Activated CD8-positive, alpha-beta T cell treated with anti-CD3 and anti-CD28 coated beads for 36 hours (primary cell): ENCODE results near the gene NOC4L. TPM values are rescaled to one million over a fixed set of nuclear protein-coding genes. Genes with fewer than 3 reads are reported as not detected.

Experiments
- ATAC-seq: fragments of 200-7000 bp; cut with Tn5 transposase; one replicate; pipeline ENCODE4 v1.10.0; 2021; ENCODE audit warnings: mild to moderate bottlenecking, moderate library complexity
- CTCF ChIA-PET: fragments of 350-600 bp; sonication (Branson Sonifier 250); formaldehyde crosslinking; loops from one replicate; lab custom pipeline; 2021; ENCODE audit warnings: antibody characterized with exemption; lab: Charles Lee
- POLR2A ChIA-PET: fragments of 350-600 bp; sonication (Branson Sonifier 250); formaldehyde crosslinking; loops from one replicate; lab custom pipeline; 2021; ENCODE audit warnings: antibody characterized with exemption; lab: Charles Lee
- DNase-seq: peaks from one replicate; pipeline ENCODE4 v3.0.0-alpha.2; 2020
- H3K27ac Mint-ChIP-seq: one replicate; pipeline ENCODE4 v1.8.0; 2021; ENCODE audit warnings: mild to moderate bottlenecking, mixed read lengths
- H3K27me3 Mint-ChIP-seq: one replicate; pipeline ENCODE4 v1.8.0; 2021; ENCODE audit warnings: mixed read lengths
- H3K36me3 Mint-ChIP-seq: one replicate; pipeline ENCODE4 v1.8.0; 2021; ENCODE audit warnings: low read depth, mixed read lengths
- H3K4me1 Mint-ChIP-seq: one replicate; pipeline ENCODE4 v1.8.0; 2021; ENCODE audit warnings: low read depth, mixed read lengths
- H3K4me3 Mint-ChIP-seq: one replicate; pipeline ENCODE4 v1.8.0; 2021; ENCODE audit warnings: mild to moderate bottlenecking, moderate library complexity, mixed read lengths
- H3K9me3 Mint-ChIP-seq: one replicate; pipeline ENCODE4 v1.8.0; 2021; ENCODE audit warnings: mixed read lengths
- intact Hi-C: fragments of 100-400 bp; cut with micrococcal nuclease; formaldehyde crosslinking; loops from one replicate; pipeline ENCODE4 v1.10.0; 2022
- total RNA-seq, 2 experiments: library from RNA; stranded (reverse); gene quantifications; one replicate each; pipeline ENCODE4 v1.2.3, GENCODE V29; 2021
- TF ChIP-seq, protein P1 (sequence below): fragments of 200-600 bp; IDR thresholded peaks from one replicate; pipeline ENCODE4 v1.8.0; 2022; ENCODE audit warnings: antibody characterized with exemption, mild to moderate bottlenecking

NOC4L gene
- total RNA-seq, 2 experiments from 2014 or later, result 35.6 to 41.2 TPM

DNA sequence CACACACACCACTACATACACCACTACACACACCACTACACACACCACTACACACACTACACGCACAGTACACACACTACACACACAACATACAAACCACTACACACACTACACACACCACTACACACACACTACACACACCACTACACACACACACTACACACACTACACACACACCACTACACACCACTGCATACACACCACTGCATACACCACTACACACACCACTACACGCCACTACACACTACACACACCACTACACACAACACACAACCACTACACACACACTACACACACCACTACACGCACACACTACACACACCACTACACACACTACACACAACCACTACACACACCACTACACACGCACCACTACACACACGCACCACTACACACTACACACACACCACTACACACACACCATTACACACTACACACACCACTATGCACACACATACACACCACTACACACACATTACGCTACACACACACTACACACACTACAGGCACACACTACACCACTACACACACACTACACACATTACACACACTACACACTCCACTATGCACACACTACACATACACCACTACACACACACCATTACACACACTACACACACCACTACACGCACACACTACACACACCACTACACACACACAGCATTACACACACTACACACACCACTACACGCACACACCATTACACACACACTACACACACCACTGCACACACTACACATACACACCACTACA lies 12.5 kb downstream of the NOC4L start:
- Mint-ChIP-seq H3K4me1 (no peaks in the 10 kb centered on the region), H3K36me3 (no peaks in the 10 kb centered on the region), H3K9me3 (no peaks in the 10 kb centered on the region), H3K27ac (no peak overlapping the region), H3K27me3 (no peaks in the 10 kb centered on the region), H3K4me3 (no peak overlapping the region)
- ChIA-PET POLR2A (no interaction called here), CTCF (no interaction called here)
- DNase-seq, result no peak
- TF ChIP-seq, protein P1, sequence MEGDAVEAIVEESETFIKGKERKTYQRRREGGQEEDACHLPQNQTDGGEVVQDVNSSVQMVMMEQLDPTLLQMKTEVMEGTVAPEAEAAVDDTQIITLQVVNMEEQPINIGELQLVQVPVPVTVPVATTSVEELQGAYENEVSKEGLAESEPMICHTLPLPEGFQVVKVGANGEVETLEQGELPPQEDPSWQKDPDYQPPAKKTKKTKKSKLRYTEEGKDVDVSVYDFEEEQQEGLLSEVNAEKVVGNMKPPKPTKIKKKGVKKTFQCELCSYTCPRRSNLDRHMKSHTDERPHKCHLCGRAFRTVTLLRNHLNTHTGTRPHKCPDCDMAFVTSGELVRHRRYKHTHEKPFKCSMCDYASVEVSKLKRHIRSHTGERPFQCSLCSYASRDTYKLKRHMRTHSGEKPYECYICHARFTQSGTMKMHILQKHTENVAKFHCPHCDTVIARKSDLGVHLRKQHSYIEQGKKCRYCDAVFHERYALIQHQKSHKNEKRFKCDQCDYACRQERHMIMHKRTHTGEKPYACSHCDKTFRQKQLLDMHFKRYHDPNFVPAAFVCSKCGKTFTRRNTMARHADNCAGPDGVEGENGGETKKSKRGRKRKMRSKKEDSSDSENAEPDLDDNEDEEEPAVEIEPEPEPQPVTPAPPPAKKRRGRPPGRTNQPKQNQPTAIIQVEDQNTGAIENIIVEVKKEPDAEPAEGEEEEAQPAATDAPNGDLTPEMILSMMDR, result no peak
- intact Hi-C loops, result no loop called here
- ATAC-seq, result no peak

GRCh38 chr12:132157733-132158409 lies 13.6 kb downstream of the NOC4L start:
- intact Hi-C loops, result no loop called here
- POLR2A ChIA-PET, result no interaction called here
- Mint-ChIP-seq H3K9me3 (no peaks in the 10 kb centered on the region), H3K4me1 (peaks cover 2% of the 10 kb centered on the region), H3K27me3 (no peaks in the 10 kb centered on the region), H3K4me3 (no peak overlapping the region), H3K27ac (no peak overlapping the region), H3K36me3 (no peaks in the 10 kb centered on the region)
- CTCF ChIA-PET, result no interaction called here
- ATAC-seq, result no peak
- TF ChIP-seq, protein P1, result no peak
- no peak for DNase-seq

GRCh38 chr12:132158677-132159554 lies 14.7 kb downstream of the NOC4L start:
- intact Hi-C loops, result no loop called here
- CTCF ChIA-PET, result no interaction called here
- H3K4me3 Mint-ChIP-seq, result no peak overlapping the region
- DNase-seq, result no peak
- peaks cover 8% of the 10 kb centered on the region for H3K4me1 Mint-ChIP-seq
- H3K27me3 Mint-ChIP-seq, result no peaks in the 10 kb centered on the region
- TF ChIP-seq, protein P1, result no peak
- POLR2A ChIA-PET, result no interaction called here
- ATAC-seq, result no peak
- no peaks in the 10 kb centered on the region for H3K36me3 Mint-ChIP-seq
- H3K9me3 Mint-ChIP-seq, result no peaks in the 10 kb centered on the region
- no peak overlapping the region for H3K27ac Mint-ChIP-seq

GRCh38 chr12:132159555-132160003 lies 15.3 kb downstream of the NOC4L start:
- Mint-ChIP-seq H3K27ac (no peak overlapping the region), H3K36me3 (no peaks in the 10 kb centered on the region), H3K4me1 (peaks cover 15% of the 10 kb centered on the region), H3K9me3 (no peaks in the 10 kb centered on the region), H3K4me3 (no peak overlapping the region), H3K27me3 (no peaks in the 10 kb centered on the region)
- CTCF ChIA-PET, result no interaction called here
- POLR2A ChIA-PET, result no interaction called here
- TF ChIP-seq, protein P1, result no peak
- intact Hi-C loops, result no loop called here
- no peak for ATAC-seq
- DNase-seq, result peak; percentile 17
